ENCODE measurements around the gene COPB1.

Gene COPB1

DNA sequence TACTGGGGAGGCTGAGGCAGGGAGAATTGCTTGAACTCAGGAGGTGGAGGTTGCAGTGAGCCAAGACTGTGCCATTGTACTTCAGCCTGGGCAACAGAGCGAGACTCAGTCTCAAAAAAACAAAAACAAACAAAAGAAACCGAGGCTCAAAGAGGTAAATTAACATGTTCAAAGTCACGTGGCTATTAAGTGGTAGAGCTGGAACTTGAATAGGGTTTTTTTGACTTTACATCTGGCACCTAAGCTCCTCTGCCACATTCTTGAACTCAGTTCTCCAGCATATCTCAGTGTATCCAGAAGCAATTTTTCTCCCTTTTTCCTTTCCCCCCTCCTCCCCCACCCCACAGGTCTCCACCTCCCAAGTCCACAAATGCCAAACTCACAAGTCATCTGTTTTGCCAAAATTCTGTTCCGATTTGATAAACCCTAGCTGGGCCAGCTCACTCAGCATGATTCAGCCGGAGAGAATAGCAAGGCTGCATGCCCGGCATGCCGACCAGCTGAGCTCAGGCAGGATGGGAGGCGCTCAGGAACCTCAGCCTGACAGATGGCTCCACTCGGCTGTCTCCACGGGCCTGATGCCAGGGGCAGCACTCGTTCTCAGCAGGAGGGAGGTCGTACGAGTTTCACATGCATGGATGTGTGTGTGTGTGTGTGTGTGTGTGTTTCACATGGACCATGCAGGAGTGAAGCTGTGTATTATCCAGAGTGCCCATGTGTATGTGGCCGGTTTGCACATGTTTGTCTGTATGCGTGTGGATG, 77.4 kb downstream of the COPB1 start:
- DNase-seq, result no peak

DNA sequence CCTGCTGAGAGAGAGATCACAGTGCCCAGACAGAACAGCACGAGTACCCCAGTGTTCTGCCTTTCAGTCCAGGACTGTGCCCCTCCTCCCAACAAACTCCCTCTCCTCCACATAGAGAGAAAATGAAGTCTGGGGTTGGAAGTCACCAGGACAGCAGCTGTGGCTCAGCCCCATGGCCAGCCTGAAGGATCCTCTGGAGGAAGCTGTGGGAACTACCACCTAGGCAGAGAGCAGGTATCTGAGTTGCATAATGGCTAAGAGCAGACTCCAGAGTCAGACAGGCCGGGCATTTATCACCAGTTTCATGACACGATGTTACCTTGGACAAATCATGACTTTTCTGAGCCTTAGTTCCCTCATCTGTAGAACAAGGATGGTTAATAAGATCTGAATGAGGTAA, 79.4 kb downstream of the COPB1 start:
- no peak for DNase-seq

DNA sequence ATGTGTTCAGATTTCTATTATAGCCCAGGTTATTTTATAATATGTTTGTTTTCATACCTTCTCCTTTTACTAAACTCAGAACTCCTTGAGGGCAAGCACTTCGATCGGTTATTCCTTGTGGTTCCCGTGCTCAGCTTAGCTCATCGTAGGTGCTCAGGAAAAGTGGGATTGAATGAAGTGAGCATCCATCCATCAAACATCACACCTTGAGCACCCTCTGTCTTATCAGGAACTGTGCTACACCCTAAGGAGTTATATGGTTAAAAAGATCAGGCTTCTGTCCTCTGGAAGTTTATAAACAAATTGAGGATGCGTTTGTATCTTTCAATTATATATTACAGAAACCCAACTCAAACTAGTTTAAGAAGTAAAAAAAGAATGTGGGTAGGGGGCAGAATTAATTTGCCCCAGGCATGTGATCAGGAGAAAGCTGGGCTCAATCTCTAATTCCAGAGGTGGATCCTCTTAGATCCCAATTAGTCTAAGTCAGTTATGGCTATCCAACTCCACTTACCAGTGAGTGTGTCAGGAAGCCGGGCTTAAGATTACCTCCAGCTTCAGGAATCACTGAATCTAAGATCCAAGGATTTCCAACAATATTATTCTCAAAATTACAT, 80.7 kb downstream of the COPB1 start:
- no peak for DNase-seq

DNA sequence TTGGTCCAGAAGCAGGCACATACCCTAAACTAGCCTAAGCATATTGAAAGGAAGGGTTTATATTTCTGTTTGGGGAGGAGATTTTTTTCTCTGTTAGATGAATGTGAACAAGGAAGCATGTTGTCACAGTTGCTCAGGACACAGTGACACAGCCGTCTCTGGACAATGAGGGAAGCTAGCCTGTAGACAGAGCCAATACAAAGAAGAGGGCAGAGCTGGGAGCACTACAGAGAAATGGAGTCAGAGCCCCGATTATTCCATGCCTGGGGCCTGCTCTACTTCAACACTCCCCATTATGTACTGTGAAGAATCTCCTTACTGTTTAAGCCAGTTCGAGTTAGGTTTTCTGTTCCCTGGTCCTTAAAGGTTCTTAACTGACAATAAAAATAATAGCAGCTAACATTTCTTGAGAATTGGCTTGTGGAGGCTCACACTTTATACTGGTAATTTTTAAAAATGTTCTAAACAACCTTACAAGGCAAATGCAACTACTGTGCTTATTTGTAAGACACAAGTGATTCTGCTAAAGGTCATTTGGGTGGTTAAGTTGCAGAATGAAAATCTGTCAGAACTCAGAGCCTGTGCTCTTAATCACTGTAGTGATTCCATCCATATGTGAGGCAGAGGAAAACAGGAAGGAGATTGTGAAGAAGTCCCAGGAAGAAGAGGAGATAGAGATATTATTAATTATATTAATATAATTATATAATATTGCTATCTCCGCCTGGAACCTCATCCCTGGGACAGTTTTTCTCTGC, 81.8 kb downstream of the COPB1 start:
- no peak for DNase-seq

DNA sequence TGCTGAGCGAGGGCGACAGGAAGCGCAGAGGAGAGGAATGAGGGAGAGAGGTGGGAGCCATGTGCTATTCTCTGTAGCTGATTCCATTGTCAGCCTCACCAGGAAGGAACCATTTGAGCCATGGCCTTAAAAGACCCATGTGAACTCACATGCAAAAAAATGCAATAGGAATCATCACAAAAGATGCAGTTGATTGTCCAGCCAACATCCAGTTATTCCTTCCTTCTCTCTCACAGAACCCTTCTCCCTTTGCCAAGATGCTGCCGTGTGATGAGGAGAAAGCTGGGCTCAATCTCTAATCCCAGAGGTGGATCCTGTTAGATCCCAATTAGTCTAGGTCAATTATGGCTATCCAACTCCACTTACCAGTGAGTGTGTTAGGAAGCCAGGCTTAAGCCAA, 82.4 kb downstream of the COPB1 start:
- no peak for DNase-seq

DNA sequence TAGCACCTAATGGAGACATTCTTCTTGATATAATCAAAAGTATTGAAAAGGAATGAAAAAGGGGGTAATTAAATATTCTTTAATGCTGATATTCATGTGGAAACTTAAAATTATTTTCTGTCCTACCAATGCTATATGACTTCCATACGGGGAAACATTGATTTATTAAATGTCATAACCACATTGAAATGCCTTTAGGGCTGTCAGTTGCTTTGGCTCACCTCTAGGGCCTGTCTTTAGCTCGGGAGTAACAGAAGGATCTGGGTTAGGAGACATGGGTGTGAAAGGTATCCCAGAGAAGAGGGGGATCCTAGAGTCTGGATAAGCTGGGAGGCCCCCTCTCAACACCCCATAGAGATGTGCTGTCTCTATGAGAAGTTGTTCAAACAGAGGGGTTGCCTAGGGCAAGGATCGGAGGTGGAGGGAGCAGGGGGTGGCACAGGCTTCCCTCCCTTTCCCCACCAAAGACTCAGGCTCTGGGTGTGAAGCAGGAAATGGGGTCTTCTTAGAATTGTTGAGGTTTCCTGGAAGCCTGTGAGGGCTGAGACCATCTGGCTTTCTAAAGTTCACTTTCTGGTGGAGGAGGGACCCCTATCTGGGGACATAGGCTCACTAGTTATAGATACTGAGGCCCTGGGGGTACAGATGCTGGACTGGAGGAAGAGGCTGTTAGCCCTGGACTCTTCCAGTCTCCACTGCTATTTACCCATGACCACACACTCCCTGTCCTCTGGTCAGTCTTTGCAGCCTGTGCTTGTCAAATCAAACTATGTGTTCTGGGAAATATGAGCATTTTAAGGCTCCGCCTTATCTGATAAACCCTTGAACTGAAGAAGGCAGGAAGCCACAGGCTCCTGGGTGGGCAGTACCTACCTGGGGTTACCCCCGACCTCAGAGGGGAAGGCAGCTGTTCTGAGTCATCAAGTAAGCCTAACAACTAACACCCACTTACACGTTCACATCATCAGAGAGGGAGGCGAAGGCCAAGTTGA, 84.8 kb downstream of the COPB1 start:
- DNase-seq, result peak; percentile 78

DNA sequence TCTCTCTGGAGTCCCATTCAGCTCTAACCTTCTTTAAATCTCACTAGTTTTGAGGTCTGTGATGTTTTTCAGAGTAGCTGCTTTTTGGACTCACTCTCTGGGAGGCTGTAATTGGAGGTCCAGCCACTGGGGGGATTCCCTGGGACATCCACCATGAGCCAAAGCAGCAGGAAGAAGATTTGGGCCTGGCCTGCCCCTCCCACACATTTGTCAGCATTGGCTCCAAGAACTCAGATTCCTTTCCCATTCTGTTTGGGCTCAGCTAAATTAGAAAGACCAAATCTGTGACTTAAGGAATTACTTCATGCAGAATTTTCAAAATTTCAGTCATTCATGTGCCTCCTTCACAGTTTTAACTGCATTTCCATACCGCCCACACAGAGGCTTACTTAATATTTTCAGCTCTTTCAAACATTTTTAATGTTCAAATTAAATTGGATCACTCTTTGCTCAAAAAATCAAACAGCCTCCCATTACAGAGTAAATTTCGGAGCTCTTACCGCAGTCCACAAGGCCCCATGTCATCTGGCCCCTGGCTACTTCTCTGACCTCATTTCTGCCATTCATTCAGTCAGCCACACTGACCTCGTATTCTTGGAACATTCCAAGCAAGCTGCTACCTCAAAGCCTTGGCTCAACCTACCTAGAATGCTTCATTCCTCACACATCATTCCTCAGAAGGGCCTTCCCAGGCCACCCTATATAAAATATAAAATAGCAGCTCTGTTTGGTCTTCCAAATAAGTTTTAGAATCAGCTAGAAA, 86.1 kb downstream of the COPB1 start:
- DNase-seq, result peak; percentile 6

DNA sequence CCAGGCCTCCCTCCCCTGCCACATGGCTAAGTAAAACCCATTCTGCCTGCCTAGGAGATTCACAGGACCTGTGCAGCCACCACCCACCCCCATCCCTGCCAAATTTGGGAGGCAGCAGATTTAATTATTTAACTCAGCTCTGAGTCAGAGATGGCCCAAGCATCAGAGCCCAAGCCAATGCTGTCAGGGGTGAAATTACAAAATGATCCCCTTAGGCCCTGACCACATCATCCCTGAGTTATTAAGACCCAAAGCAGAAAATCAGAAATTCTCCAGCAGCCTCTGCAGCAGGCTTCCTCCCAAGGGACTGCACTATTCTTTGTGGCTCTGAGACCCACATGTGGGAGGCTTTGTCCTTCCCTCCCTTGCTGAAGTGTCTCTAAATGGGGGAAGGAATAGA, 87.8 kb downstream of the COPB1 start:
- no peak for DNase-seq

DNA sequence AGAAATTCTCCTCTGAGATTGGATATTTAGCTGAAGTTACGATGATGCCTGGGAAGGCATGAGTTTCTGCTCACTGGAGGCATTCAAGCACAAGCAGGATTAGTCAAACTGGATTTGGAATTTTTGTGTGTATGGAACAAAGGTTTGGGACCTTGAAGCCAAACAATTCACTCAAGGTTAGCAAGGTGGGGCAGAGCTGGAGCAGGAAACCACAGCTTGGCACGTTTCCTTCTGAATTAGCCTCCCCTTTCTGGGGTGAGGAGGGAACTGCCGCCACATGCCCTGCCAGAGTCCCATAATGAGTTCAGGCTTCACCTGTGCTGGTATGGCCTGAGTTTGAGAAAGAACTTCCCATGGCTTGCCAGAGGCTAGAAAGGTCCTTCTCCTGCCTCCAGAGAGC, 89.7 kb downstream of the COPB1 start:
- no peak for DNase-seq

DNA sequence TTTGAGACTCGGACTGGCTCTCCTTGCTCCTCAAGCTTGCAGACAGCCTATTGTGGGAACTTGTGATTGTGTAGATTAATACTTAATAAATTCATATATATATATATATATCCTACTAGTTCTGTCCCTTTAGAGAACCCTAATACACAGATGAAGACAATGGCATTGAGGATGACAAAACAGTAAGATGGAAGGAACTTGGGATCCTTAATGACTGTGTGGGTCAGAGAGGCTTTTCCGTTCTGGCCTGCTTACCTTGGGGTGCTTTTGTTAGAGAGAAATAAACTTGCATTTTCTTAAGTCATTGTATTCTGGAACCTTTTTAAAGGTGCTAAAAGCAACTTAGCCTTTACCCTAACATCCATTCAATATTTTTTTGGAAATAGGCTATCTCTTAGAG, 91.0 kb downstream of the COPB1 start:
- no peak for DNase-seq

All from stimulated activated CD4-positive, alpha-beta T cell treated with anti-CD3 and anti-CD28 coated beads, Interleukin-1b, Interleukin-23, amount 100 ng/mL, for 48 hours (primary cell).